H1 (cell line): ENCODE measurements around the gene LLPH. TPM values are rescaled to one million over a fixed set of nuclear protein-coding genes. Genes with fewer than 3 reads are reported as not detected.

ENCODE experiments used
- SP2 ChIP-seq: IDR thresholded peaks from 2 replicates; pipeline ENCODE4 v1.6.1; 2012; ENCODE audit warnings: mild to moderate bottlenecking, low read length, inconsistent platforms
- polyA plus RNA-seq, 7 experiments: library from polyadenylated mRNA; depleted of rRNA in 3 of 7; stranded (reverse) in 5 of 7; unstranded in 2 of 7; fragments of >200 nt in 5 of 7; fragments of 200-250 nt in 2 of 7; gene quantifications; 1 replicate in 5 of 7; 2 replicates in 1 of 7; 4 replicates in 1 of 7; pipeline versions ENCODE4 v1.2.1 to v1.2.3, GENCODE V29; 2011 to 2013; ENCODE audit warnings: missing spikeins in 2 of 7, mixed read lengths in 2 of 7
- total RNA-seq: library from RNA; stranded (reverse); fragmentation: NEBNext Ultra II Directional; extraction: Animal tissue kit (Norgen Biotek cat#: 25700); gene quantifications from 2 replicates; pipeline ENCODE4 v1.2.1, GENCODE V29; 2021

Gene LLPH
- total and polyA plus RNA-seq, 2 of the 8 experiments (the other 6 are each of a cell fraction or from before 2014, with no cell fraction given), result 2.3 to 31.3 TPM

DNA sequence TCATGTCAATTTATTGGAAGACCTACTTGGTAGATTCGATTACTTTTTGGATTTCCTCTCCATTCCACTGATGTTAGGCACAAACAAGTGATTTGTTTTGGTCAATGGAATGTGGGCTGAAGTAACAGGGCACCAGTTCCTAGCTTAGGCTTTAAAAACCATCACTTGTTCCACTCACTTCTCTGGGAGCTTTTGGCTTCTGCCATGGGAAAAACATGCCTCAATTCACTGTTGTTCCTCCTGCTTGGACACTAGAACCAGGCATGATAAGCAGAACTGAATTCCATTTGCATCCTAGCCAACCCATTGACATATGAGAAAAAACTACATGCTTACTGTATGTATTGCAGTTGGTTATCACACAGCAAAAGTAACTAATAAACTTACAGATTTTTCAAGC is 47.8 kb downstream of the LLPH start (continued):
- TF ChIP-seq SP2, result no peak
- TF ChIP-seq, all 59 proteins: peak for 0
